GM21619 (cell line): Measurements from ENCODE around the gene ARL13B.
"Not testable (repeated sequence)": the region's sequence is repeated elsewhere in the genome, so short reads cannot be mapped to it uniquely, and the experiment has no call there.

Source experiments
- ATAC-seq: cut with Tn5 transposase; IDR thresholded peaks from one replicate; pipeline ENCODE4 v1.9.1; 2021; ENCODE audit not compliant: unreplicated experiment

Gene ARL13B

DNA sequence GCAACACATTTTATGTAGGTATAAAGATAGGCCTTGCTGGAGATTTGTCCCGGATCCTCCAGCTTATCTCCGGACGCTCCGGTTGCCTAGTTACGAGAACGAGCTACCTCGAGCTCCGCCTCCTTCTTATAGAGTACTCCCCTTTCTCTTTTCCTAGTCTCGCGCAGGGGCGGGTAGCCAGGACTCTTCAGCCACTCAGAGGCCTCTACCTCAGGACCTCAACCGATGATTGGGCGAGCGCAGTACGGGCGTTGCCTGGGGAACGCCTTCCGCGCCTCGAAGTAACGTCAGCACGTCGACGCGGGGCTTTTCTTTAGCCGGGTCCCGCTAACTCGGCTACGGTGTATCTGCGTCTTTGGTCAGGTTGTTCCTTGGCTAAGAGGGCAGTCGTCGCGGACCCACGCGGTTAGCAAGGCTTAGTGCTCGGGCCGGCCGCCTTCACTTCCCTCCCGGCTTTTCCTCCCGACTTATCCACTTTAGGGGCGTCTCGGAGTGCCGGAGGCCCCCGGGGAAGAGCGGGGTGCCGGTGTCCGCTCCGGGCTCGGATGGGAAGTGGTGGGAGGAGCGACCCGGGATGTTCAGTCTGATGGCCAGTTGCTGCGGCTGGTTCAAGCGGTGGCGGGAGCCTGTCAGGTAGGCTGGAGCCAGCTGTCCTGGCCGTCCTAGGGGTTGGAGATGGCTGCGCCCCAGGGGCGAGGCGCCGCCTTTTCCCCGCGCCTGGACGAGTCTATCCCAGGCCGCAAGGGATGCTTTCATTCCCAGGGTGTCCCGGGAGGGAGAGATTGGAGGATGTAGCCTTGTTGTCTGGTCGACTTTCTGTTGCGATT, at the start of gene ARL13B:
Gene ARL13B (plus strand): TSS at position 306 of the 827 bp plus-strand sequence. CDS start 269 bp downstream, at position 575.
- ATAC-seq = peak; percentile 100

- ATAC-seq = no peak
Observed at GRCh38 chr3:93931597-93932229, 48.2 kb upstream of the ARL13B start.

GRCh38 chr3:93934366-93935046, 45.4 kb upstream of the ARL13B start:
- no peak for ATAC-seq

- no peak for ATAC-seq
Observed at GRCh38 chr3:93936549-93936948, 43.4 kb upstream of the ARL13B start.

- ATAC-seq = not testable (repeated sequence)
Observed at GRCh38 chr3:93937485-93937884, 42.5 kb upstream of the ARL13B start.

DNA sequence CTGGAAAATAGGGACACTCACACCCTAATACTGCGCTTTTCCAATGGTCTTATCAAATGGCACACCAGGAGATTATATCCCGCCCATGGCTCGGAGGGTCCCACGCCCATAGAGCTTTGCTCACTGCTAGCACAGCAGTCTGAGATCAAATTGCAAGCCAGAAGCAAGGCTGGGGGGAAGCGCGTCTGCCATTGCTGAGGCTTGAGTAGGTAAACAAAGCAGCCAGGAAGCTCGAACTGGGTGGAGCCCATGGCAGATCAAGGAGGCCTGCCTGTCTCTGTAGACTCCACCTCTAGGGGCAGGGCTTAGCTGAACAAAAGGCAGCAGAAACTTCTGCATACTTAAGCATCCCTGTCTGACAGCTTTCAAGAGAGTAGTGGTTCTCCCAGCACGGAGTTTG, 30.0 kb upstream of the ARL13B start:
- ATAC-seq = not testable (repeated sequence)

DNA sequence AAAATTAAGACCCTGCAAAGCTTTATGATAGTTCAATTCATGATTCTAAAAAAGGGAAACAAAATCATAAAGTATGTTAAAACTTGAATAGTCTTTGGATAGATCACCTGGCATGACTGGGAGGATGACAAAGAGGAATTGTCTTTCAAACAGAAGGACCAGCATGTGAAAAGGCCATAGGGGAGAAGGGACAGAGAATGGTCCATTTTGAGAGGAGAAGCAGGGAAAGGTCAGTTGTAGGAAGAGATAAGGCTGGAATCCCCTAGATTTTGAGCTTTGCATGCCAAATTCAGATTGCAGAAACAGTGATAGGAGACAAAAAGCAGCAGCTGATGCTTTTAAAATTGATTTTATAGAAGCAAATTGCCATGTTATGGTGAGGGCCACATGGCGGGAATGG, 18.9 kb upstream of the ARL13B start:
- no peak for ATAC-seq

- no peak for ATAC-seq
Observed at GRCh38 chr3:93961489-93961888, 18.5 kb upstream of the ARL13B start.

DNA sequence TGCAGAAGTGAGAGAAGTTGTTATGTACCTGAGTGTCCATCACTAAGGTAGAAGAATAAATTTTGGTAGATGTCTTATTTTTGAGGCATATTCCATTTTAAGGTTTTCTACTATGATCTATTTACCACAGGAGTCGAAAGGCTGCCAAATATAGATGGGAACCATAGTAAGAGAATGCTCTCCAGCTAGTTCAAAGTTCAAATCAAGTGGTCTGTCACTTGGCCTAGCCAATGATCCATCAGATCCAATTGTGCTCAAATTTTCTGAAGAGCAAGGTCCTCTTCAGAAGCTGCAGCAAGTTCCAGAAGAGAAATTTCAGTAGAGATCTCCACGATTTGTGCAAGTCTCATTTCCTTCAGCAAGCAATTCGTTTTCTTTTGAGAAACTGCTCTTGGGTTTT, 17.2 kb upstream of the ARL13B start:
- no peak for ATAC-seq

GRCh38 chr3:93965106-93965505, 14.8 kb upstream of the ARL13B start:
- ATAC-seq = not testable (repeated sequence)

- no peak for ATAC-seq
Observed at GRCh38 chr3:93969443-93969842, 10.5 kb upstream of the ARL13B start.

GRCh38 chr3:93969997-93970396, 10.0 kb upstream of the ARL13B start:
- no peak for ATAC-seq

- peak; percentile 85 for ATAC-seq
Observed at GRCh38 chr3:93973131-93974126, 6.5 kb upstream of the ARL13B start, which contains the start of gene PROS1. Gene PROS1, minus strand, starts transcription at chr3:93973896. Its CDS starts 147 bp downstream, at chr3:93973749.

GRCh38 chr3:93981649-93982048, 1.7 kb downstream of the ARL13B start:
- ATAC-seq = no peak

DNA sequence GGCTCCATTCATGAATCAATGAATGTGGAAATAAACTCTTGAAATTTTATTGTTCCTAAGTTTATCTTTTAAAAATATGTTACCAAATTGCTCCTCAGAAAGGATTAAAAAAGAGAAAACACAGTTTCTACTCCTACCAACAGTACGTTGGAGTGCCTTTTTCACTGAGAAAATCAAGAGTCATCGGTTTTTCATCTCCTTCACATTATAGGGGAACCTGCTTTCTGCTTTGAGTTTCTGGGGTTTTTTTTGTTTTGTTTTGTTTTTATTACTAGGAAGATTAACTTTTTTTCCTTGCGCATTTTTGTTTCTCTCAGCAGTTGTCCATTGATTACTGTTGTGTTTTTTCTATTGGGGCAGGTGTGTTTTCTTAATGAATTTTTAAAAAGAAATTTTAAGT, 3.5 kb downstream of the ARL13B start:
- ATAC-seq = no peak

GRCh38 chr3:93984618-93985017, 4.7 kb downstream of the ARL13B start:
- no peak for ATAC-seq

GRCh38 chr3:93988283-93988682, 8.3 kb downstream of the ARL13B start:
- no peak for ATAC-seq

DNA sequence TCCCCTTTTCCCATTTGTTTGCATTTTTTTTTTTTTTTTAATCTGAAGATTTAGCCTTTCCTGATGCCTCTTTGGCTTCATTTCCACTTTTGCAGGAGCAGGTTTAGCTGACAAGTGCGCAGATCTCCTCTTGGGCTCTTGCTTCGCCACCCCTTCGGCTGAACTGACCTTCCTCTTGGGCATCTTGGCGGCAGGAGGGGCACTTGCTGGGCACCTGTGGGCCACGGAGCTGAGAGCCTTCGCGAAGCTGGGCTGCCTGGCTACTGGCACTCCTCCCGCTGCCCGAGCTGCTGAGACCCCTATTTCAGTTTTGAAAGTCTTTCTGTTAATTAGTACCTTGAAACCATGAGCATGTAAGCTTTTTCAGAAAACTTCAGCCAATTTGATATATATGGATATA, 8.8 kb downstream of the ARL13B start:
- ATAC-seq = no peak

DNA sequence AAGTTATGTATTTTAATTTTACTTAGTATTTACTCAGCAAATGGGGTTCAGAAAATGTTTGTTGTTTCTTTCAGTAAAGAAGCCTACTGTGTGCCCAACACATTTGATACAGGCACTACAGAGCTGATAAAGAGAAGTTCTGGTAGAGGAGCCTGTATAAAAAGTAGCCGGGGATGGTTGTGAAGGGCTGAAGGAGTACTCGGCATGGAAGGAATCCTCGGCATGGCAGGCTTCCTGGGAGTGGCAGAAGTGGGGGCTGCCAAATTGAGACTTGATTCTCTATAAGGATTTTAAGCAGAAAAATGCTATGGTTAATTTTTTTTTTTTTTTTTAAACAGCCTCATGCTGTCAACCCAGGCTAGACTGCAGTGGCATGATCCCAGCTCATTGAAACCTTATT, 9.3 kb downstream of the ARL13B start:
- ATAC-seq = no peak

DNA sequence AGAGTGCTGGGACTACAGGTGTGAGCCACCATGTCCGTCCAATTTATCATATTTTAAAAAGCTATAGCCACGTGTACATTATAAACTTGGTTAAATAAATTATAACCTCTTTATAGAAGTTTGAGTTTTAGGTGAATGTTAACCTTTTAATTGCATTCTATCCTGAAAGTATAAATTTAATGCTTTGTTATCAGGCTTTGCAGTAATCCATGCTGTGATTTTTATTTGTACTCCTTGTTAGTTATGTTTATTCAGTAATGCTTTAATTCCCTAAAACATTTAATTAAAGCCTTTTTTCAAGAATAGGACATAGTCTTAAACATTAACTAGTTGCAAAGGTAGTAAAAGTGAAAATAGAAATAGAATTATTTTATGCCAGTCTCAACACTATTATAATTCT, 11.7 kb downstream of the ARL13B start:
- no peak for ATAC-seq

GRCh38 chr3:93992207-93992606, 12.3 kb downstream of the ARL13B start:
- ATAC-seq = no peak
